WTC11 (cell line): ENCODE results near the gene ZNF879. TPM values are rescaled to one million over a fixed set of nuclear protein-coding genes. Genes with fewer than 3 reads are reported as not detected.

Experiments used
- ATF1 ChIP-seq: sonication (generic); formaldehyde crosslinking; IDR thresholded peaks from 2 replicates; pipeline ENCODE4 v1.8.1; 2023; ENCODE audit warnings: mild to moderate bottlenecking, moderate library complexity, missing genetic modification reagents
- CREM ChIP-seq: sonication (generic); formaldehyde crosslinking; IDR thresholded peaks from 2 replicates; pipeline ENCODE4 v1.8.1; 2022; ENCODE audit warnings: mild to moderate bottlenecking, missing genetic modification reagents, moderate library complexity
- ELF4 ChIP-seq: sonication (generic); formaldehyde crosslinking; IDR thresholded peaks from 2 replicates; pipeline ENCODE4 v1.8.1; 2022; ENCODE audit warnings: low read depth, mild to moderate bottlenecking, moderate library complexity, missing genetic modification reagents
- ESRRA ChIP-seq: sonication (generic); formaldehyde crosslinking; IDR thresholded peaks from 2 replicates; pipeline ENCODE4 v1.8.1; 2022; ENCODE audit warnings: mild to moderate bottlenecking, missing genetic modification reagents, borderline replicate concordance
- GTF2I ChIP-seq: fragments of 250-450 bp; sonication (Bioruptor Pico); conservative IDR thresholded peaks from 2 replicates; pipeline ENCODE4 v1.4.0; 2021; ENCODE audit warnings: mild to moderate bottlenecking
- HMGA2 ChIP-seq: fragments of 250-450 bp; sonication (Bioruptor Pico); IDR thresholded peaks from 2 replicates; pipeline ENCODE4 v1.4.0; 2021; ENCODE audit warnings: mild to moderate bottlenecking, moderate library complexity
- JAZF1 ChIP-seq: fragments of 250-450 bp; sonication (Bioruptor Pico); IDR thresholded peaks from 2 replicates; pipeline ENCODE4 v1.9.0; 2021; ENCODE audit warnings: moderate library complexity, mild to moderate bottlenecking, inconsistent platforms
- KAT7 ChIP-seq: sonication (generic); formaldehyde crosslinking; IDR thresholded peaks from 2 replicates; pipeline ENCODE4 v1.8.1; 2023; ENCODE audit warnings: missing genetic modification reagents, mild to moderate bottlenecking, borderline replicate concordance
- NFATC4 ChIP-seq: fragments of 250-450 bp; sonication (Bioruptor Pico); IDR thresholded peaks from 2 replicates; pipeline ENCODE4 v1.9.0; 2021; ENCODE audit warnings: mild to moderate bottlenecking
- NR2C2 ChIP-seq: sonication (generic); formaldehyde crosslinking; IDR thresholded peaks from 2 replicates; pipeline ENCODE4 v1.8.0; 2022; ENCODE audit warnings: mild to moderate bottlenecking, missing genetic modification reagents
- PRRX2 ChIP-seq: fragments of 250-450 bp; sonication (Bioruptor Pico); IDR thresholded peaks from 2 replicates; pipeline ENCODE4 v1.8.0; 2021; ENCODE audit warnings: mild to moderate bottlenecking
- RELA ChIP-seq: sonication (generic); formaldehyde crosslinking; IDR thresholded peaks from 2 replicates; pipeline ENCODE4 v1.8.1; 2022; ENCODE audit warnings: missing genetic modification reagents, mild to moderate bottlenecking, borderline replicate concordance
- RORB ChIP-seq: fragments of 250-450 bp; sonication (Bioruptor Pico); IDR thresholded peaks from 2 replicates; pipeline ENCODE4 v1.9.0; 2021; ENCODE audit warnings: mild to moderate bottlenecking
- SMAD3 ChIP-seq: sonication (generic); formaldehyde crosslinking; IDR thresholded peaks from 2 replicates; pipeline ENCODE4 v1.8.0; 2022; ENCODE audit warnings: missing genetic modification reagents, mild to moderate bottlenecking, borderline replicate concordance
- SOX15 ChIP-seq: fragments of 250-450 bp; sonication (Bioruptor Pico); IDR thresholded peaks from 2 replicates; pipeline ENCODE4 v1.9.0; 2021; ENCODE audit warnings: mild to moderate bottlenecking
- SP1 ChIP-seq: sonication (generic); formaldehyde crosslinking; conservative IDR thresholded peaks from 2 replicates; pipeline ENCODE4 v1.8.1; 2022; ENCODE audit warnings: missing genetic modification reagents
- ZNF138 ChIP-seq: sonication (generic); formaldehyde crosslinking; conservative IDR thresholded peaks from 2 replicates; pipeline ENCODE4 v1.8.1; 2022; ENCODE audit warnings: mild to moderate bottlenecking, moderate library complexity, missing genetic modification reagents
- ZNF219 ChIP-seq: sonication (generic); formaldehyde crosslinking; IDR thresholded peaks from 2 replicates; pipeline ENCODE4 v1.8.0; 2023; ENCODE audit warnings: missing genetic modification reagents, mild to moderate bottlenecking, borderline replicate concordance
- ZNF232 ChIP-seq: sonication (generic); formaldehyde crosslinking; IDR thresholded peaks from 2 replicates; pipeline ENCODE4 v1.8.0; 2022; ENCODE audit warnings: mild to moderate bottlenecking, missing genetic modification reagents
- total RNA-seq: library from RNA; stranded (reverse); gene quantifications from 3 replicates; pipeline ENCODE4 v1.2.3, GENCODE V29; 2021
- TF ChIP-seq, protein P1 (sequence below): sonication (generic); formaldehyde crosslinking; IDR thresholded peaks from 2 replicates; pipeline ENCODE4 v1.8.0; 2023; ENCODE audit warnings: missing genetic modification reagents, mild to moderate bottlenecking, borderline replicate concordance
- TF ChIP-seq, protein P2 (sequence below): sonication (generic); formaldehyde crosslinking; IDR thresholded peaks from 2 replicates; pipeline ENCODE4 v1.8.0; 2023; ENCODE audit warnings: mild to moderate bottlenecking, missing genetic modification reagents
- TF ChIP-seq, protein P3 (sequence below): sonication (generic); formaldehyde crosslinking; IDR thresholded peaks from 2 replicates; pipeline ENCODE4 v1.8.0; 2022; ENCODE audit warnings: mild to moderate bottlenecking, missing genetic modification reagents
- TF ChIP-seq, protein P4 (sequence below): sonication (generic); formaldehyde crosslinking; IDR thresholded peaks from 2 replicates; pipeline ENCODE4 v1.8.1; 2023; ENCODE audit warnings: mild to moderate bottlenecking, missing genetic modification reagents
- TF ChIP-seq, protein P5 (sequence below): sonication (generic); formaldehyde crosslinking; IDR thresholded peaks from 2 replicates; pipeline ENCODE4 v1.8.1; 2023; ENCODE audit warnings: mild to moderate bottlenecking, missing genetic modification reagents, borderline replicate concordance
- TF ChIP-seq, protein P6 (sequence below): fragments of 250-450 bp; sonication (Bioruptor Pico); IDR thresholded peaks from 2 replicates; pipeline ENCODE4 v1.8.0; 2021; ENCODE audit warnings: mild to moderate bottlenecking

Gene ZNF879
- total RNA-seq, 1 experiment from 2014 or later: 5.2 TPM

DNA sequence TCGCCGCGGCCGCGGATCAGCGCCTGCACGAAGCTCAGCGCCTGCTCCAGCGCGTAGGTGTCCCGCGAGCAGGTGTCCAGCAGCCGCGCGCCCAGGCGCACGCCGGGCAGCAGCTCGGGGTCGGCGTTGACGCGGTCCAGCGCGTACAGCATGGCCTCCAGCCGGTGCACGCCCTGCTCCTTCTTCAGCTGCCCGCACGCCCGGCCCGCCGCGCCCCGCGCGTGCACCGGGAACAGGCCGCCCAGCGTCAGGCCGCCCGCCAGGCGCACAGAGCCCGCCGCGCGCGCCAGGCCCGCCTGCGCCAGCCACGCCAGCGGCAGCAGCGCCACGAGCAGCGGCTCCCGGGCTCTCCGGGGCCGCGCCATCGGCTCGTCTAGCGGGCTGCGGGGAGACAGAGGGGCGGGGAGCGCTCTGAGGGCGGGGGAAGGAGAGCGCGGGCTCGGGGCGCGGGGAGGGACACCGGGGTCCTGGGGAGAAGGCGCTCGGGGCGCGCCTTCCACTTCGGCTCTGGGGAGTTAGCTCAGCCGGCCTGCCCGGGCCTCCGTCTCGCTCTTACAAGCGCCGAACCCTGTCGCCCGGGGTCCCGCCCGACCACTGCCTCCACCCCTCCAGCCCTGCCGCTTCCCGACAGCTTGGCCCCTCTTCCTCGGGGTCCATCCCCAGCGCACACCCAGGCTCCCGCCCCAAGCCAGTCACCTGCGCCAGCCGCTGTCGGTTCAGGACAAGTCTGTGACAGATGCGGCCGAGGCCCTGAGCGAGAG is 28.8 kb upstream of the ZNF879 start, which contains the start of gene GRM6 (continued):
- TF ChIP-seq, protein P1, sequence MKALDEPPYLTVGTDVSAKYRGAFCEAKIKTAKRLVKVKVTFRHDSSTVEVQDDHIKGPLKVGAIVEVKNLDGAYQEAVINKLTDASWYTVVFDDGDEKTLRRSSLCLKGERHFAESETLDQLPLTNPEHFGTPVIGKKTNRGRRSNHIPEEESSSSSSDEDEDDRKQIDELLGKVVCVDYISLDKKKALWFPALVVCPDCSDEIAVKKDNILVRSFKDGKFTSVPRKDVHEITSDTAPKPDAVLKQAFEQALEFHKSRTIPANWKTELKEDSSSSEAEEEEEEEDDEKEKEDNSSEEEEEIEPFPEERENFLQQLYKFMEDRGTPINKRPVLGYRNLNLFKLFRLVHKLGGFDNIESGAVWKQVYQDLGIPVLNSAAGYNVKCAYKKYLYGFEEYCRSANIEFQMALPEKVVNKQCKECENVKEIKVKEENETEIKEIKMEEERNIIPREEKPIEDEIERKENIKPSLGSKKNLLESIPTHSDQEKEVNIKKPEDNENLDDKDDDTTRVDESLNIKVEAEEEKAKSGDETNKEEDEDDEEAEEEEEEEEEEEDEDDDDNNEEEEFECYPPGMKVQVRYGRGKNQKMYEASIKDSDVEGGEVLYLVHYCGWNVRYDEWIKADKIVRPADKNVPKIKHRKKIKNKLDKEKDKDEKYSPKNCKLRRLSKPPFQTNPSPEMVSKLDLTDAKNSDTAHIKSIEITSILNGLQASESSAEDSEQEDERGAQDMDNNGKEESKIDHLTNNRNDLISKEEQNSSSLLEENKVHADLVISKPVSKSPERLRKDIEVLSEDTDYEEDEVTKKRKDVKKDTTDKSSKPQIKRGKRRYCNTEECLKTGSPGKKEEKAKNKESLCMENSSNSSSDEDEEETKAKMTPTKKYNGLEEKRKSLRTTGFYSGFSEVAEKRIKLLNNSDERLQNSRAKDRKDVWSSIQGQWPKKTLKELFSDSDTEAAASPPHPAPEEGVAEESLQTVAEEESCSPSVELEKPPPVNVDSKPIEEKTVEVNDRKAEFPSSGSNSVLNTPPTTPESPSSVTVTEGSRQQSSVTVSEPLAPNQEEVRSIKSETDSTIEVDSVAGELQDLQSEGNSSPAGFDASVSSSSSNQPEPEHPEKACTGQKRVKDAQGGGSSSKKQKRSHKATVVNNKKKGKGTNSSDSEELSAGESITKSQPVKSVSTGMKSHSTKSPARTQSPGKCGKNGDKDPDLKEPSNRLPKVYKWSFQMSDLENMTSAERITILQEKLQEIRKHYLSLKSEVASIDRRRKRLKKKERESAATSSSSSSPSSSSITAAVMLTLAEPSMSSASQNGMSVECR (CRISPR knock-in tag): peak; percentile 96; the same call in 1 of the 2 replicates
- TF ChIP-seq ELF4 (CRISPR knock-in tag) (0 out of 2 replicates have a peak, but pooled peaks have one; percentile 34), SMAD3 (CRISPR knock-in tag) (no peak), CREM (CRISPR knock-in tag) (peak; percentile 52; the same call in 1 of the 2 replicates), ESRRA (CRISPR knock-in tag) (peak; percentile 91; the same call in 1 of the 2 replicates), ZNF232 (CRISPR knock-in tag) (no peak), HMGA2 (CRISPR knock-in tag) (no peak), JAZF1 (CRISPR knock-in tag) (no peak), ZNF138 (CRISPR knock-in tag) (no peak), ZNF219 (CRISPR knock-in tag) (peak; percentile 78; the same call in 1 of the 2 replicates), SOX15 (CRISPR knock-in tag) (no peak), GTF2I (no peak), KAT7 (CRISPR knock-in tag) (peak; percentile 91), RELA (CRISPR knock-in tag) (peak; percentile 93; the same call in 1 of the 2 replicates), SP1 (CRISPR knock-in tag) (no peak; the same call in 1 of the 2 replicates), NFATC4 (CRISPR knock-in tag) (no peak), PRRX2 (no peak), RORB (CRISPR knock-in tag) (no peak), ATF1 (CRISPR knock-in tag) (no peak; the same call in 1 of the 2 replicates), NR2C2 (CRISPR knock-in tag) (peak; percentile 71)
- TF ChIP-seq, protein P2, sequence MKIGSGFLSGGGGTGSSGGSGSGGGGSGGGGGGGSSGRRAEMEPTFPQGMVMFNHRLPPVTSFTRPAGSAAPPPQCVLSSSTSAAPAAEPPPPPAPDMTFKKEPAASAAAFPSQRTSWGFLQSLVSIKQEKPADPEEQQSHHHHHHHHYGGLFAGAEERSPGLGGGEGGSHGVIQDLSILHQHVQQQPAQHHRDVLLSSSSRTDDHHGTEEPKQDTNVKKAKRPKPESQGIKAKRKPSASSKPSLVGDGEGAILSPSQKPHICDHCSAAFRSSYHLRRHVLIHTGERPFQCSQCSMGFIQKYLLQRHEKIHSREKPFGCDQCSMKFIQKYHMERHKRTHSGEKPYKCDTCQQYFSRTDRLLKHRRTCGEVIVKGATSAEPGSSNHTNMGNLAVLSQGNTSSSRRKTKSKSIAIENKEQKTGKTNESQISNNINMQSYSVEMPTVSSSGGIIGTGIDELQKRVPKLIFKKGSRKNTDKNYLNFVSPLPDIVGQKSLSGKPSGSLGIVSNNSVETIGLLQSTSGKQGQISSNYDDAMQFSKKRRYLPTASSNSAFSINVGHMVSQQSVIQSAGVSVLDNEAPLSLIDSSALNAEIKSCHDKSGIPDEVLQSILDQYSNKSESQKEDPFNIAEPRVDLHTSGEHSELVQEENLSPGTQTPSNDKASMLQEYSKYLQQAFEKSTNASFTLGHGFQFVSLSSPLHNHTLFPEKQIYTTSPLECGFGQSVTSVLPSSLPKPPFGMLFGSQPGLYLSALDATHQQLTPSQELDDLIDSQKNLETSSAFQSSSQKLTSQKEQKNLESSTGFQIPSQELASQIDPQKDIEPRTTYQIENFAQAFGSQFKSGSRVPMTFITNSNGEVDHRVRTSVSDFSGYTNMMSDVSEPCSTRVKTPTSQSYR (CRISPR knock-in tag): no peak
- TF ChIP-seq, protein P3, sequence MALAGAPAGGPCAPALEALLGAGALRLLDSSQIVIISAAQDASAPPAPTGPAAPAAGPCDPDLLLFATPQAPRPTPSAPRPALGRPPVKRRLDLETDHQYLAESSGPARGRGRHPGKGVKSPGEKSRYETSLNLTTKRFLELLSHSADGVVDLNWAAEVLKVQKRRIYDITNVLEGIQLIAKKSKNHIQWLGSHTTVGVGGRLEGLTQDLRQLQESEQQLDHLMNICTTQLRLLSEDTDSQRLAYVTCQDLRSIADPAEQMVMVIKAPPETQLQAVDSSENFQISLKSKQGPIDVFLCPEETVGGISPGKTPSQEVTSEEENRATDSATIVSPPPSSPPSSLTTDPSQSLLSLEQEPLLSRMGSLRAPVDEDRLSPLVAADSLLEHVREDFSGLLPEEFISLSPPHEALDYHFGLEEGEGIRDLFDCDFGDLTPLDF (CRISPR knock-in tag): peak; percentile 76; the same call in 1 of the 2 replicates
- TF ChIP-seq, protein P4, sequence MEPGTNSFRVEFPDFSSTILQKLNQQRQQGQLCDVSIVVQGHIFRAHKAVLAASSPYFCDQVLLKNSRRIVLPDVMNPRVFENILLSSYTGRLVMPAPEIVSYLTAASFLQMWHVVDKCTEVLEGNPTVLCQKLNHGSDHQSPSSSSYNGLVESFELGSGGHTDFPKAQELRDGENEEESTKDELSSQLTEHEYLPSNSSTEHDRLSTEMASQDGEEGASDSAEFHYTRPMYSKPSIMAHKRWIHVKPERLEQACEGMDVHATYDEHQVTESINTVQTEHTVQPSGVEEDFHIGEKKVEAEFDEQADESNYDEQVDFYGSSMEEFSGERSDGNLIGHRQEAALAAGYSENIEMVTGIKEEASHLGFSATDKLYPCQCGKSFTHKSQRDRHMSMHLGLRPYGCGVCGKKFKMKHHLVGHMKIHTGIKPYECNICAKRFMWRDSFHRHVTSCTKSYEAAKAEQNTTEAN: no peak
- TF ChIP-seq, protein P5, sequence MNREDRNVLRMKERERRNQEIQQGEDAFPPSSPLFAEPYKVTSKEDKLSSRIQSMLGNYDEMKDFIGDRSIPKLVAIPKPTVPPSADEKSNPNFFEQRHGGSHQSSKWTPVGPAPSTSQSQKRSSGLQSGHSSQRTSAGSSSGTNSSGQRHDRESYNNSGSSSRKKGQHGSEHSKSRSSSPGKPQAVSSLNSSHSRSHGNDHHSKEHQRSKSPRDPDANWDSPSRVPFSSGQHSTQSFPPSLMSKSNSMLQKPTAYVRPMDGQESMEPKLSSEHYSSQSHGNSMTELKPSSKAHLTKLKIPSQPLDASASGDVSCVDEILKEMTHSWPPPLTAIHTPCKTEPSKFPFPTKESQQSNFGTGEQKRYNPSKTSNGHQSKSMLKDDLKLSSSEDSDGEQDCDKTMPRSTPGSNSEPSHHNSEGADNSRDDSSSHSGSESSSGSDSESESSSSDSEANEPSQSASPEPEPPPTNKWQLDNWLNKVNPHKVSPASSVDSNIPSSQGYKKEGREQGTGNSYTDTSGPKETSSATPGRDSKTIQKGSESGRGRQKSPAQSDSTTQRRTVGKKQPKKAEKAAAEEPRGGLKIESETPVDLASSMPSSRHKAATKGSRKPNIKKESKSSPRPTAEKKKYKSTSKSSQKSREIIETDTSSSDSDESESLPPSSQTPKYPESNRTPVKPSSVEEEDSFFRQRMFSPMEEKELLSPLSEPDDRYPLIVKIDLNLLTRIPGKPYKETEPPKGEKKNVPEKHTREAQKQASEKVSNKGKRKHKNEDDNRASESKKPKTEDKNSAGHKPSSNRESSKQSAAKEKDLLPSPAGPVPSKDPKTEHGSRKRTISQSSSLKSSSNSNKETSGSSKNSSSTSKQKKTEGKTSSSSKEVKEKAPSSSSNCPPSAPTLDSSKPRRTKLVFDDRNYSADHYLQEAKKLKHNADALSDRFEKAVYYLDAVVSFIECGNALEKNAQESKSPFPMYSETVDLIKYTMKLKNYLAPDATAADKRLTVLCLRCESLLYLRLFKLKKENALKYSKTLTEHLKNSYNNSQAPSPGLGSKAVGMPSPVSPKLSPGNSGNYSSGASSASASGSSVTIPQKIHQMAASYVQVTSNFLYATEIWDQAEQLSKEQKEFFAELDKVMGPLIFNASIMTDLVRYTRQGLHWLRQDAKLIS (CRISPR knock-in tag): no peak
- TF ChIP-seq, protein P6, sequence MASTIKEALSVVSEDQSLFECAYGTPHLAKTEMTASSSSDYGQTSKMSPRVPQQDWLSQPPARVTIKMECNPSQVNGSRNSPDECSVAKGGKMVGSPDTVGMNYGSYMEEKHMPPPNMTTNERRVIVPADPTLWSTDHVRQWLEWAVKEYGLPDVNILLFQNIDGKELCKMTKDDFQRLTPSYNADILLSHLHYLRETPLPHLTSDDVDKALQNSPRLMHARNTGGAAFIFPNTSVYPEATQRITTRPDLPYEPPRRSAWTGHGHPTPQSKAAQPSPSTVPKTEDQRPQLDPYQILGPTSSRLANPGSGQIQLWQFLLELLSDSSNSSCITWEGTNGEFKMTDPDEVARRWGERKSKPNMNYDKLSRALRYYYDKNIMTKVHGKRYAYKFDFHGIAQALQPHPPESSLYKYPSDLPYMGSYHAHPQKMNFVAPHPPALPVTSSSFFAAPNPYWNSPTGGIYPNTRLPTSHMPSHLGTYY (CRISPR knock-in tag): no peak
